HepG2 (cell line): ENCODE measurements around the gene UNKL. TPM values are rescaled to one million over a fixed set of nuclear protein-coding genes. Genes with fewer than 3 reads are reported as not detected.

Experiments used
- GABPB1 ChIP-seq: IDR thresholded peaks from 2 replicates; pipeline ENCODE4 v1.6.1; 2016; ENCODE audit warnings: mild to moderate bottlenecking, missing genetic modification reagents, moderate library complexity, missing compliant biosample characterization
- GATAD1 ChIP-seq: IDR thresholded peaks from 2 replicates; pipeline ENCODE4 v1.6.1; 2016; ENCODE audit warnings: missing genetic modification reagents, missing compliant biosample characterization
- HDAC6 ChIP-seq: fragments of 200-600 bp; sonication (generic); IDR thresholded peaks from 2 replicates; pipeline ENCODE4 v1.7.0; 2017; ENCODE audit warnings: mild to moderate bottlenecking, antibody characterized with exemption, low read length, low read depth
- ISX ChIP-seq: sonication (generic); formaldehyde crosslinking; conservative IDR thresholded peaks from 2 replicates; pipeline ENCODE4 v1.5.0; 2020; ENCODE audit warnings: missing genetic modification reagents
- KMT2B ChIP-seq: IDR thresholded peaks from 2 replicates; pipeline ENCODE4 v1.6.1; 2016; ENCODE audit warnings: missing genetic modification reagents, missing compliant biosample characterization
- LRRFIP1 ChIP-seq: sonication (generic); formaldehyde crosslinking; conservative IDR thresholded peaks from 2 replicates; pipeline ENCODE4 v1.4.0; 2020; ENCODE audit warnings: missing genetic modification reagents
- MAZ ChIP-seq, 2 experiments: sonication (generic) in 1 of 2; formaldehyde crosslinking in 1 of 2; IDR thresholded peaks; 2 replicates each; pipeline versions ENCODE4 v1.5.0 to v1.6.1; 2012 to 2020; ENCODE audit warnings: low read depth in 2 of 2, mild to moderate bottlenecking in 2 of 2, borderline replicate concordance in 1 of 2, improper control_type of control experiment in 1 of 2, low read length in 1 of 2, missing genetic modification reagents in 1 of 2, moderate library complexity in 1 of 2
- MXD1 ChIP-seq: sonication (generic); formaldehyde crosslinking; IDR thresholded peaks from 2 replicates; pipeline ENCODE4 v1.4.0; 2020; ENCODE audit warnings: mild to moderate bottlenecking, missing genetic modification reagents
- NBN ChIP-seq: fragments of 450-650 bp; conservative IDR thresholded peaks from 2 replicates; pipeline ENCODE4 v1.6.1; 2017
- NFIC ChIP-seq: IDR thresholded peaks from 2 replicates; pipeline ENCODE4 v1.6.1; 2012; ENCODE audit warnings: mild to moderate bottlenecking, low read length, inconsistent platforms
- NR0B2 ChIP-seq: sonication (generic); formaldehyde crosslinking; IDR thresholded peaks from 2 replicates; pipeline ENCODE4 v1.4.0; 2020; ENCODE audit warnings: mild to moderate bottlenecking, missing genetic modification reagents
- RFX1 ChIP-seq: fragments of 450-650 bp; IDR thresholded peaks from 2 replicates; pipeline ENCODE4 v1.6.1; 2017
- SRSF1 ChIP-seq: fragments of 200-400 bp; formaldehyde crosslinking; optimal IDR thresholded peaks from 2 replicates; pipeline ENCODE3; 2017; ENCODE audit warnings: mild to moderate bottlenecking, low read depth, low read length, moderate library complexity
- ZFP36 ChIP-seq: fragments of 150-350 bp; IDR thresholded peaks from 2 replicates; pipeline ENCODE4 v1.6.1; 2018; ENCODE audit warnings: borderline replicate concordance, low read length, low read depth; ENCODE audit not compliant: partially characterized antibody
- ZNF24 ChIP-seq: fragments of 450-650 bp; IDR thresholded peaks from 2 replicates; pipeline ENCODE4 v1.6.1; 2017; ENCODE audit warnings: antibody characterized with exemption, mild to moderate bottlenecking
- ZNF354B ChIP-seq: sonication (generic); formaldehyde crosslinking; IDR thresholded peaks from 2 replicates; pipeline ENCODE4 v1.8.0; 2022; ENCODE audit warnings: mild to moderate bottlenecking, missing genetic modification reagents
- ZNF577 ChIP-seq: sonication (generic); formaldehyde crosslinking; IDR thresholded peaks from 2 replicates; pipeline ENCODE4 v1.4.0; 2020; ENCODE audit warnings: mild to moderate bottlenecking, low read depth, missing genetic modification reagents, borderline replicate concordance
- ZNF703 ChIP-seq: sonication (generic); formaldehyde crosslinking; IDR thresholded peaks from 2 replicates; pipeline ENCODE4 v1.5.1; 2020; ENCODE audit warnings: missing genetic modification reagents, mild to moderate bottlenecking, moderate library complexity, borderline replicate concordance
- ZNF710 ChIP-seq: sonication (generic); formaldehyde crosslinking; IDR thresholded peaks from 2 replicates; pipeline ENCODE4 v1.5.0; 2020; ENCODE audit warnings: mild to moderate bottlenecking, missing genetic modification reagents, borderline replicate concordance
- ZNF782 ChIP-seq: sonication (generic); formaldehyde crosslinking; IDR thresholded peaks from 2 replicates; pipeline ENCODE4 v1.4.0; 2020; ENCODE audit warnings: missing genetic modification reagents, mild to moderate bottlenecking, borderline replicate concordance
- ZNF800 ChIP-seq: sonication (generic); formaldehyde crosslinking; IDR thresholded peaks from 2 replicates; pipeline ENCODE4 v1.4.0; 2020; ENCODE audit warnings: missing genetic modification reagents
- polyA plus RNA-seq, 8 experiments: library from polyadenylated mRNA; depleted of rRNA in 3 of 8; stranded (reverse) in 7 of 8; unstranded in 1 of 8; fragments of >200 nt; fragmentation: Illumina TruSeq in 4 of 8; extraction: Trizol in 4 of 8; gene quantifications; 2 replicates each; pipeline versions ENCODE4 v1.2.1 to v1.2.3, GENCODE V29; 2011 to 2016; ENCODE audit warnings: low read depth in 4 of 8, missing spikeins in 1 of 8, mixed read lengths in 1 of 8; ENCODE audit not compliant: insufficient read depth in 1 of 8
- total RNA-seq, 5 experiments: library from RNA; depleted of rRNA; stranded (reverse); fragments of >200 nt; fragmentation: Illumina TruSeq; extraction: Trizol; gene quantifications; 2 replicates each; pipeline ENCODE4 v1.2.3, GENCODE V29; 2016; ENCODE audit warnings: low read depth in 1 of 5

The UNKL gene
- total and polyA plus RNA-seq, 2 of the 13 experiments (the other 11 are each of a cell fraction or from before 2014, with no cell fraction given): 10.4 to 17.6 TPM

- TF ChIP-seq MAZ (IDR thresholded peaks at IDR 0.05; ENCODE audit: borderline replicate concordance, low read depth, low read length) (peak; percentile 88), MAZ (CRISPR knock-in tag; IDR thresholded peaks at IDR 0.05; ENCODE audit: low read depth) (0 out of 2 replicates have a peak, but pooled peaks have one; percentile 49), ZNF24 (no peak), ZNF354B (no peak), LRRFIP1 (CRISPR knock-in tag) (no peak), ZNF703 (CRISPR knock-in tag) (no peak), MXD1 (CRISPR knock-in tag) (no peak), NFIC (no peak), NBN (no peak), ZNF710 (CRISPR knock-in tag) (no peak), ZNF800 (CRISPR knock-in tag) (no peak), ZNF782 (no peak), NR0B2 (CRISPR knock-in tag) (no peak), ZFP36 (no peak), GATAD1 (CRISPR knock-in tag) (peak; percentile 59; the same call in 1 of the 2 replicates), ISX (CRISPR knock-in tag) (no peak), SRSF1 (no peak), RFX1 (no peak), ZNF577 (no peak), HDAC6 (no peak), KMT2B (CRISPR knock-in tag) (no peak), GABPB1 (CRISPR knock-in tag) (peak; percentile 47; the same call in 1 of the 2 replicates)
Observed at GRCh38 chr16:1342526-1343427, 71.7 kb downstream of the UNKL start (continued).
